Osteocyte (in vitro differentiated cells): ENCODE results near the gene MLLT3. TPM values are rescaled to one million over a fixed set of nuclear protein-coding genes. Genes with fewer than 3 reads are reported as not detected.

Source experiments
- DNase-seq: peaks from one replicate; pipeline ENCODE4 v3.0.0; 2021; ENCODE audit warnings: mixed read lengths; ENCODE audit not compliant: unreplicated experiment; ENCODE audit errors: extremely low spot score
- H3K27ac Mint-ChIP-seq: one replicate; pipeline ENCODE4 v1.8.0; 2021; ENCODE audit warnings: mild to moderate bottlenecking, mixed read lengths; ENCODE audit not compliant: unreplicated experiment
- H3K27me3 Mint-ChIP-seq: one replicate; pipeline ENCODE4 v1.8.0; 2021; ENCODE audit warnings: mixed read lengths; ENCODE audit not compliant: unreplicated experiment
- H3K36me3 Mint-ChIP-seq: one replicate; pipeline ENCODE4 v1.8.0; 2021; ENCODE audit warnings: mixed read lengths; ENCODE audit not compliant: unreplicated experiment
- H3K4me1 Mint-ChIP-seq: one replicate; pipeline ENCODE4 v1.8.0; 2021; ENCODE audit warnings: mixed read lengths; ENCODE audit not compliant: unreplicated experiment
- H3K4me3 Mint-ChIP-seq: one replicate; pipeline ENCODE4 v1.8.0; 2021; ENCODE audit warnings: mild to moderate bottlenecking, moderate library complexity, mixed read lengths; ENCODE audit not compliant: unreplicated experiment
- H3K9me3 Mint-ChIP-seq: one replicate; pipeline ENCODE4 v1.8.0; 2021; ENCODE audit warnings: mixed read lengths; ENCODE audit not compliant: unreplicated experiment
- total RNA-seq: library from RNA; stranded (reverse); gene quantifications from 2 replicates; pipeline ENCODE4 v1.2.1, GENCODE V29; 2021
- TF ChIP-seq, protein P1 (sequence below): fragments of 200-600 bp; sonication (generic); IDR thresholded peaks from 2 replicates; pipeline ENCODE4 v1.5.0; 2021; ENCODE audit warnings: antibody characterized with exemption, mild to moderate bottlenecking, moderate library complexity

MLLT3 gene
- total RNA-seq, 1 donor from 2014 or later, result 19.5 TPM

DNA sequence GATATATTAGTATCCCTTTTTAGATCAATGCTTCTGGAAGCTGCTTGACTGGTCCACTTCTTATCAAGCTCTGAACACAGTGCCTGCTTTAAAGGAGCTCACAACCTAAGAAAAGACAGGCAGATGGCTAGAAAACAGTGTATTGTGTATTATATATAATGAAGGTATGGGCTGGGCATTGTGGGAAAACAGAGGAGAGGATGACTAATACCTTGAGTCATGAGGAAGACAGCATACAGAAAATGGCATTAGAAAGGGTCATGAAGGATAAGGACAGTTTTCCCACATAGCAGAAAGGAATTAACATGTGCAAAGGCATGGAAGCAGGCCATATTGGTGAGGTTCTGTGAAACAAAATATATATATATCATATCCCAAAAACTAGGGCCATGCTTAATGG is 309.6 kb downstream of the MLLT3 start:
- Mint-ChIP-seq H3K27ac (no peak overlapping the region), H3K27me3 (no peaks in the 10 kb centered on the region), H3K4me3 (no peak overlapping the region), H3K4me1 (peaks cover 26% of the 10 kb centered on the region), H3K36me3 (no peaks in the 10 kb centered on the region), H3K9me3 (no peaks in the 10 kb centered on the region)
- DNase-seq, result no peak
- TF ChIP-seq, protein P1, sequence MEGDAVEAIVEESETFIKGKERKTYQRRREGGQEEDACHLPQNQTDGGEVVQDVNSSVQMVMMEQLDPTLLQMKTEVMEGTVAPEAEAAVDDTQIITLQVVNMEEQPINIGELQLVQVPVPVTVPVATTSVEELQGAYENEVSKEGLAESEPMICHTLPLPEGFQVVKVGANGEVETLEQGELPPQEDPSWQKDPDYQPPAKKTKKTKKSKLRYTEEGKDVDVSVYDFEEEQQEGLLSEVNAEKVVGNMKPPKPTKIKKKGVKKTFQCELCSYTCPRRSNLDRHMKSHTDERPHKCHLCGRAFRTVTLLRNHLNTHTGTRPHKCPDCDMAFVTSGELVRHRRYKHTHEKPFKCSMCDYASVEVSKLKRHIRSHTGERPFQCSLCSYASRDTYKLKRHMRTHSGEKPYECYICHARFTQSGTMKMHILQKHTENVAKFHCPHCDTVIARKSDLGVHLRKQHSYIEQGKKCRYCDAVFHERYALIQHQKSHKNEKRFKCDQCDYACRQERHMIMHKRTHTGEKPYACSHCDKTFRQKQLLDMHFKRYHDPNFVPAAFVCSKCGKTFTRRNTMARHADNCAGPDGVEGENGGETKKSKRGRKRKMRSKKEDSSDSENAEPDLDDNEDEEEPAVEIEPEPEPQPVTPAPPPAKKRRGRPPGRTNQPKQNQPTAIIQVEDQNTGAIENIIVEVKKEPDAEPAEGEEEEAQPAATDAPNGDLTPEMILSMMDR, result no peak

DNA sequence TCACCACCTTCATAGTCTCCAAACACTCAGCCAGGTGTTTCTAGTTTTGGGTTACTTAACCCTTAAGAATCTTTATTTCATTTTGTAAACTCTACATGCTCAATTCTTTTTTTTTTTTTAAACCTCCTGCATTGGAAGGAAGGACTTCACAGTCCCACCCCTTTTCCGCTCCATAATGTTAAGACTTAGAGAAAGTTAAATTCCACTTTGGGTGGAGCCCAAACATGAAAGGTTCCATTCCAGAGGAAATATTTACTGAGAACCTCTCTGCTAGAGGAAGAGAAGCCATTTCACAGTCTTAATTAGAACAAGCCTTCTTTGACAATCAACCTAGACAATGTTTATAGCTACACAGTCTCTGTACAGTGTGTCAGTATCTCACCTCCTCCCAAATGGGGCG is 312.3 kb downstream of the MLLT3 start:
- TF ChIP-seq, protein P1, result no peak
- Mint-ChIP-seq H3K27me3 (no peaks in the 10 kb centered on the region), H3K4me1 (peaks cover 26% of the 10 kb centered on the region), H3K27ac (no peak overlapping the region), H3K9me3 (no peaks in the 10 kb centered on the region), H3K4me3 (no peak overlapping the region), H3K36me3 (no peaks in the 10 kb centered on the region)
- no peak for DNase-seq

DNA sequence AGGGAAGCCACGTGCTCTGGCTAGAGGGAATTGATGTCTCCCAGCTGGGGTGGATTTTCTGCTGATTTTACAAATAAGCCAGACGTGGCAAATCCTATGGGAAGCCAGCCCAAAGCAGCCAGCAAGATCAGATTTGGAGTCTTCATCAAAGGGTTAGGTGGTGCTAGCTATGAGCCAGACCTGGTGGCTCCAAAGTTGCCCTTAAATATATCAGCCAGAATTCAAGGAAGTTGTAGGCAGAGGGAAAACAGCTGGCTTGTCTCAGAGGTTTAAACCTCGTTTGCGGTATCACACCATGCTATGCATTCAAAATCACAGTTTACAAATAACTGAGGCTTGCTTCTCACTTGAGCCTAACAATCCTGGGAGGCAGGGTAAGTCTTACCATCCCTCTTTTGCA is 313.2 kb downstream of the MLLT3 start:
- TF ChIP-seq, protein P1, result no peak
- peaks cover 26% of the 10 kb centered on the region for H3K4me1 Mint-ChIP-seq
- no peak overlapping the region for H3K27ac Mint-ChIP-seq
- no peaks in the 10 kb centered on the region for H3K9me3 Mint-ChIP-seq
- no peak overlapping the region for H3K4me3 Mint-ChIP-seq
- no peaks in the 10 kb centered on the region for H3K27me3 Mint-ChIP-seq
- peak; percentile 8 for DNase-seq
- H3K36me3 Mint-ChIP-seq, result no peaks in the 10 kb centered on the region

DNA sequence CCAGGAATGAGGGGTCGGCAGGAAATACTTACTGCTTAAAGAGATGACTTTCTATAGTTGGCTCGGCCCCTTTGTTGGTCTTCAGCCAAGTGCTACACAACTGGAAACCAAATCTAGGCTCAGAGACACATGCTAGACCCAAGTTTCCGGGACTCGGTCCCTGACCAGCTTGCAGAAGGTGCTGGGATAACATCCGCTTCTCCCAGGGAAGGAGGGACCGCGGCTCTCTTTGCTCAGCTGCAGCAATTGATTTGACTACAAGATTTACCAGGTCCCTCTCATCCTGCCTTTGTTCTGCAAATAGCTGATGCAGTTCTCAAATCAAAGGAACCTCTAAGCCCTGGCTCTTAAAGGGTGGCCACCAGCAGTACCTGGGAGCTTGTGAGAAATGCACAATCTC is 314.7 kb downstream of the MLLT3 start:
- Mint-ChIP-seq H3K27me3 (no peaks in the 10 kb centered on the region), H3K4me1 (peaks cover 11% of the 10 kb centered on the region), H3K4me3 (no peak overlapping the region), H3K36me3 (no peaks in the 10 kb centered on the region), H3K27ac (no peak overlapping the region), H3K9me3 (no peaks in the 10 kb centered on the region)
- no peak for DNase-seq
- TF ChIP-seq, protein P1, result no peak

DNA sequence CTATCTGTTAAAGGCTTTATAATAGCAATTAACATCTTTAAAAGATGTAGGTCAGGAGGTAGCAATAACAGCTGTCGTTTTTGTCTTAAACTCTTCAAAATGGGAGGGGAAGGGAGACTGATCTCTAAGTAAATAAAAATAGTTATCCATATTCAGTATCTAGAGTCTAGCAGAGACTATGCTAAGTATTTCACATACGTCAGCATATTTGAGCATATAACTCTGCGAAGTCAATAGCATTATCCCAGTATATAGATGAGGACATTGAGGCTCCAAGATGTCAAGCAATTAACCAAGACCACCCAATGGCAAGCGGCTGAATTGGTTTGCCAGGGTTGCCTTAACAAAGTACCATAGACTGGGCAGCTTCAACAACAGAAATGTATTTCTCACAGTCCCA is 316.8 kb downstream of the MLLT3 start:
- Mint-ChIP-seq H3K36me3 (no peaks in the 10 kb centered on the region), H3K27me3 (no peaks in the 10 kb centered on the region), H3K27ac (no peak overlapping the region), H3K4me3 (no peak overlapping the region), H3K9me3 (peaks cover 9% of the 10 kb centered on the region), H3K4me1 (peaks cover 10% of the 10 kb centered on the region)
- TF ChIP-seq, protein P1, result no peak
- DNase-seq, result no peak
